Fibroblast of the aortic adventitia (primary cell): ENCODE measurements around the gene ADRA2C. TPM values are rescaled to one million over a fixed set of nuclear protein-coding genes. Genes with fewer than 3 reads are reported as not detected.
A peak's percentile ranks its signal among the peaks of the same experiment; 100 is the strongest.

Experiments used
- DNase-seq: peaks from one replicate; pipeline ENCODE4 v3.0.0-alpha.2; 2010; ENCODE audit warnings: low read depth
- H3K4me3 ChIP-seq: 2 replicates; pipeline ENCODE4 v1.5.1; 2011; ENCODE audit warnings: low read depth, mild to moderate bottlenecking, control low read depth, low read length, moderate library complexity
- CTCF ChIP-seq: IDR thresholded peaks from 2 replicates; pipeline ENCODE4 v1.5.1; 2011; ENCODE audit warnings: mild to moderate bottlenecking, low read length, control low read depth, inconsistent platforms; ENCODE audit not compliant: insufficient read depth
- total RNA-seq: library from RNA; depleted of rRNA; stranded (reverse); fragments of >200 nt; gene quantifications from 2 replicates; pipeline ENCODE4 v1.2.3, GENCODE V29; 2012; ENCODE audit warnings: low replicate concordance

The ADRA2C gene
- total RNA-seq: 0.49 TPM in 1 of 2 replicates, not detected in the other

- no peak for DNase-seq
- peak within 1 kb of the TSS; percentile 25 for H3K4me3 ChIP-seq
- no peak for TF ChIP-seq CTCF
Observed at GRCh38 chr4:3766036-3766784, at the start of gene ADRA2C. ADRA2C (plus strand) TSS chr4:3766385; CDS start chr4:3766607, 222 bp downstream.

- no peak overlapping the region for H3K4me3 ChIP-seq
- no peak for DNase-seq
- TF ChIP-seq CTCF: no peak
Observed at GRCh38 chr4:3716631-3717235, 49.5 kb upstream of the ADRA2C start.

- TF ChIP-seq CTCF: no peak
- H3K4me3 ChIP-seq: no peak overlapping the region
- no peak for DNase-seq
Observed at GRCh38 chr4:3717241-3717640, 48.9 kb upstream of the ADRA2C start.

GRCh38 chr4:3718462-3718861 is 47.7 kb upstream of the ADRA2C start:
- H3K4me3 ChIP-seq: no peak overlapping the region
- no peak for TF ChIP-seq CTCF
- no peak for DNase-seq

- no peak for DNase-seq
- H3K4me3 ChIP-seq: no peak overlapping the region
- TF ChIP-seq CTCF: no peak
Observed at GRCh38 chr4:3719191-3719590, 47.0 kb upstream of the ADRA2C start.

- TF ChIP-seq CTCF: no peak
- no peak for DNase-seq
- no peak overlapping the region for H3K4me3 ChIP-seq
Observed at GRCh38 chr4:3719836-3720235, 46.3 kb upstream of the ADRA2C start.

GRCh38 chr4:3720466-3720865 is 45.7 kb upstream of the ADRA2C start:
- TF ChIP-seq CTCF: no peak
- DNase-seq: no peak

More at GRCh38 chr4:3720466-3720865, 45.7 kb upstream of the ADRA2C start:
- H3K4me3 ChIP-seq: no peak overlapping the region
